Mammary epithelial cell (primary cell): Measurements from ENCODE around the gene PMM1.

ENCODE experiments used
- EZH2 ChIP-seq: IDR thresholded peaks from 2 replicates; pipeline ENCODE4 v1.6.1; 2012; ENCODE audit warnings: low read length, inconsistent platforms, borderline replicate concordance
- TF ChIP-seq, protein P1 (sequence below), 2 donors: IDR thresholded peaks in 1 of 2; conservative IDR thresholded peaks in 1 of 2; 2 replicates each; pipeline ENCODE4 v1.5.1; 2011 to 2012; ENCODE audit warnings: inconsistent platforms in 2 of 2, low read length in 2 of 2, mild to moderate bottlenecking in 2 of 2, control low read depth in 1 of 2, low read depth in 1 of 2; ENCODE audit not compliant: insufficient read depth in 1 of 2; ENCODE audit errors: extremely low read depth in 1 of 2

DNA sequence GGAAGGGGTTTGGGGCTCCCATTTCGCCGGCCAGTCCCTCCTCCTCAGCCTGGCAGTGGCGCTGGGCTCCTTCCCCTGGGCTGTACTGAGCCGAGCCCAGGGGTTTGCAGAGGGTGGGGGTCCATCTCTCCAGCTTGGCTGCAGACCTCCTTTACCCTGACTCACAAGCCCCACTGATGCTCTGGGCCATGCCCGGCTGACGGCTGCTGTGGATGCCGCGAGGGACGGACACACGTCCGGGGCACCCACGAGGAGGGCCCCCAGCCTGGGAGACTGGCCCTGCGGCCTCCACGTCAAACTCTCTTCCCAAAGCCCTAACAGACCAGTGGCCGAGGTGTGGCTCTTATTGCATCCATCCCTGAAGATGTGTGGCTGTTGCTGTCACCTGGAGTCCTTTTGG, 14.1 kb downstream of the PMM1 start:
- TF ChIP-seq, protein P1, sequence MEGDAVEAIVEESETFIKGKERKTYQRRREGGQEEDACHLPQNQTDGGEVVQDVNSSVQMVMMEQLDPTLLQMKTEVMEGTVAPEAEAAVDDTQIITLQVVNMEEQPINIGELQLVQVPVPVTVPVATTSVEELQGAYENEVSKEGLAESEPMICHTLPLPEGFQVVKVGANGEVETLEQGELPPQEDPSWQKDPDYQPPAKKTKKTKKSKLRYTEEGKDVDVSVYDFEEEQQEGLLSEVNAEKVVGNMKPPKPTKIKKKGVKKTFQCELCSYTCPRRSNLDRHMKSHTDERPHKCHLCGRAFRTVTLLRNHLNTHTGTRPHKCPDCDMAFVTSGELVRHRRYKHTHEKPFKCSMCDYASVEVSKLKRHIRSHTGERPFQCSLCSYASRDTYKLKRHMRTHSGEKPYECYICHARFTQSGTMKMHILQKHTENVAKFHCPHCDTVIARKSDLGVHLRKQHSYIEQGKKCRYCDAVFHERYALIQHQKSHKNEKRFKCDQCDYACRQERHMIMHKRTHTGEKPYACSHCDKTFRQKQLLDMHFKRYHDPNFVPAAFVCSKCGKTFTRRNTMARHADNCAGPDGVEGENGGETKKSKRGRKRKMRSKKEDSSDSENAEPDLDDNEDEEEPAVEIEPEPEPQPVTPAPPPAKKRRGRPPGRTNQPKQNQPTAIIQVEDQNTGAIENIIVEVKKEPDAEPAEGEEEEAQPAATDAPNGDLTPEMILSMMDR (conservative IDR thresholded peaks at IDR 0.05 in 1 of 2, IDR thresholded peaks at IDR 0.05 in 1 of 2; ENCODE audit: extremely low read depth in 1 of 2, insufficient read depth in 1 of 2, low read depth in 1 of 2, low read length in 2 of 2) = no peak
- TF ChIP-seq EZH2 = no peak
